ENCODE measurements around the gene SPATA9. TPM values are rescaled to one million over a fixed set of nuclear protein-coding genes. Genes with fewer than 3 reads are reported as not detected.
A peak's percentile ranks its signal among the peaks of the same experiment; 100 is the strongest.

Gene SPATA9, protein sequence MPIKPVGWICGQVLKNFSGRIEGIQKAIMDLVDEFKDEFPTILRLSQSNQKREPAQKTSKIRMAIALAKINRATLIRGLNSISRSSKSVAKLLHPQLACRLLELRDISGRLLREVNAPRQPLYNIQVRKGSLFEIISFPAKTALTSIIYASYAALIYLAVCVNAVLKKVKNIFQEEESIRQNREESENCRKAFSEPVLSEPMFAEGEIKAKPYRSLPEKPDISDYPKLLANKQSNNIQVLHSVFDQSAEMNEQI
- polyA plus RNA-seq (2013), result 0.50 and 0.51 TPM in 2 replicates

DNA sequence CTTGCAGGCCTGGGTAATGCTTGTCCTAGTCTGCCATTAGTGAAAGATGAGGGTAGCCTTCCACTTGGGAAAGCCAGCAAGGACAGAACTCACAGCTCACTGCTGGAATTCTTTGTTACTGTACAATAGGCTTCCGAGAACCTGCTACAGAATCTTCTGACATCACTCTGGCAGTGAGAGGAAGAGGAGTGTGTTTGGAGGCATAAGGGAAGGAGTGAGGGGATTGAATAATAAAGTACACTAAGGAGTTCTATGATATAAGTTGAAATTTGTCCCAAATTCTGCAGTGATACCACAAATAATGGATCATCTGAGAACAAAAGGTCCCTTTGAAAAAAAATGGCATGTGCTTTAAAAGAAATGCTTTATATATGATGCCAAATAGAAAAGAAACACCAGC, at the start of gene SPATA9:
SPATA9 (minus strand) TSS at position 101 of the 400 bp plus-strand sequence. CDS start 137 bp downstream, outside the sequence.
- no peak within 1 kb of the TSS for H3K14ac ChIP-seq (ENCODE audit: low read length)
- WGBS (ENCODE audit: extremely low coverage, insufficient coverage, insufficient read length), result no CpG with 5 or more reads among the region's 1 CpG
- no peak within 1 kb of the TSS for H3K4me3 ChIP-seq (ENCODE audit: low read depth, low read length)
- H4K91ac ChIP-seq (ENCODE audit: low read depth, low read length), result no peak within 1 kb of the TSS
- no peak within 1 kb of the TSS for H3K4ac ChIP-seq (ENCODE audit: low read depth, low read length)
- H4K12ac ChIP-seq (ENCODE audit: low read depth, low read length), result no peak within 1 kb of the TSS
- H4K8ac ChIP-seq (ENCODE audit: low read depth, low read length), result no peak within 1 kb of the TSS
- peaks cover 2 to 9% of the 10 kb centered on the region in 2 experiments for H3K4me1 ChIP-seq (ENCODE audit: control insufficient read depth in 1 of 2, insufficient read depth in 2 of 2, low read length in 2 of 2)
- no peaks in the 10 kb centered on the region for H3K27me3 ChIP-seq (ENCODE audit: insufficient read depth, low read length)
- DNase-seq, result no peak
- H3K9ac ChIP-seq (ENCODE audit: low read length), result no peak within 1 kb of the TSS
- peak within 1 kb of the TSS; percentile 30 for H2BK120ac ChIP-seq (ENCODE audit: insufficient read depth, low read length, poor library complexity)
- H3K4me2 ChIP-seq (ENCODE audit: low read length), result no peak within 1 kb of the TSS
- H2BK12ac ChIP-seq (ENCODE audit: low read length), result peak within 1 kb of the TSS; percentile 27
- H3K79me1 ChIP-seq (ENCODE audit: low read length), result peaks cover 9% of the 10 kb centered on the region
- no peak within 1 kb of the TSS for H2AK5ac ChIP-seq (ENCODE audit: low read length)
- H3K27ac ChIP-seq (ENCODE audit: low read depth, low read length), result no peak within 1 kb of the TSS
- no peaks in the 10 kb centered on the region for H3K79me2 ChIP-seq (ENCODE audit: control insufficient read depth, insufficient read depth, low read length, poor library complexity)
- H3K36me3 ChIP-seq (ENCODE audit: control insufficient read depth in 1 of 2, insufficient read depth in 2 of 2, low read length in 2 of 2), result no peaks in the 10 kb centered on the region
- no peak within 1 kb of the TSS for H2AFZ ChIP-seq (ENCODE audit: insufficient read depth, low read length, poor library complexity)
- H3K18ac ChIP-seq (ENCODE audit: low read length), result no peak within 1 kb of the TSS
- H2BK5ac ChIP-seq (ENCODE audit: low read depth, low read length, poor library complexity), result no peak within 1 kb of the TSS
- no peak within 1 kb of the TSS for H3K23ac ChIP-seq (ENCODE audit: low read length)
- no peaks in the 10 kb centered on the region for H3K9me3 ChIP-seq (ENCODE audit: insufficient read depth, low read depth, low read length)

- peak overlapping the region; percentile 6 for H4K12ac ChIP-seq (ENCODE audit: low read depth, low read length)
- peak overlapping the region; percentile 0 for H2BK12ac ChIP-seq (ENCODE audit: low read length)
- no peak overlapping the region for H3K23ac ChIP-seq (ENCODE audit: low read length)
- no peaks in the 10 kb centered on the region for H3K27me3 ChIP-seq (ENCODE audit: insufficient read depth, low read length)
- peak overlapping the region; percentile 64 for H2BK120ac ChIP-seq (ENCODE audit: insufficient read depth, low read length, poor library complexity)
- peak overlapping the region; percentile 30 for H2AFZ ChIP-seq (ENCODE audit: insufficient read depth, low read length, poor library complexity)
- H3K9me3 ChIP-seq (ENCODE audit: insufficient read depth, low read depth, low read length), result no peaks in the 10 kb centered on the region
- DNase-seq, result peak in 1 of 2 donors; percentile 28
- peak overlapping the region; percentile 94 for H3K18ac ChIP-seq (ENCODE audit: low read length)
- H3K4me3 ChIP-seq (ENCODE audit: low read depth, low read length), result peak overlapping the region; percentile 96
- H2BK5ac ChIP-seq (ENCODE audit: low read depth, low read length, poor library complexity), result peak overlapping the region; percentile 44
- H4K91ac ChIP-seq (ENCODE audit: low read depth, low read length), result peak overlapping the region; percentile 73
- peaks cover 21% of the 10 kb centered on the region for H3K79me1 ChIP-seq (ENCODE audit: low read length)
- H3K4ac ChIP-seq (ENCODE audit: low read depth, low read length), result peak overlapping the region; percentile 46
- peaks cover 3 to 7% of the 10 kb centered on the region in 2 experiments for H3K36me3 ChIP-seq (ENCODE audit: control insufficient read depth in 1 of 2, insufficient read depth in 2 of 2, low read length in 2 of 2)
- WGBS (ENCODE audit: extremely low coverage, insufficient coverage, insufficient read length), result no CpG with 5 or more reads among the region's 64 CpGs
- peak overlapping the region; percentile 88 for H3K27ac ChIP-seq (ENCODE audit: low read depth, low read length)
- peak overlapping the region; percentile 68 for H3K14ac ChIP-seq (ENCODE audit: low read length)
- H3K9ac ChIP-seq (ENCODE audit: low read length), result peak overlapping the region; percentile 97
- H3K4me2 ChIP-seq (ENCODE audit: low read length), result peak overlapping the region; percentile 76
- peak overlapping the region; percentile 4 for H2AK5ac ChIP-seq (ENCODE audit: low read length)
- peak overlapping the region; percentile 26 for H4K8ac ChIP-seq (ENCODE audit: low read depth, low read length)
- H3K79me2 ChIP-seq (ENCODE audit: control insufficient read depth, insufficient read depth, low read length, poor library complexity), result peaks cover 15% of the 10 kb centered on the region
- H3K4me1 ChIP-seq (ENCODE audit: control insufficient read depth in 1 of 2, insufficient read depth in 2 of 2, low read length in 2 of 2), result peaks cover 0 to 12% of the 10 kb centered on the region in 2 experiments
These were observed 49.1 kb upstream of the SPATA9 start for GRCh38 chr5:95731571-95732554.

- Histone ChIP-seq H3K18ac (ENCODE audit: low read length) (peak within 1 kb of the TSS; percentile 94), H3K27me3 (ENCODE audit: insufficient read depth, low read length) (no peaks in the 10 kb centered on the region), H3K14ac (ENCODE audit: low read length) (peak within 1 kb of the TSS; percentile 68), H2BK5ac (ENCODE audit: low read depth, low read length, poor library complexity) (peak within 1 kb of the TSS; percentile 44), H3K9ac (ENCODE audit: low read length) (peak within 1 kb of the TSS; percentile 97), H2BK12ac (ENCODE audit: low read length) (peak within 1 kb of the TSS; percentile 0), H3K27ac (ENCODE audit: low read depth, low read length) (peak within 1 kb of the TSS; percentile 88), H4K91ac (ENCODE audit: low read depth, low read length) (peak within 1 kb of the TSS; percentile 73), H3K4me2 (ENCODE audit: low read length) (peak within 1 kb of the TSS; percentile 76), H3K4me3 (ENCODE audit: low read depth, low read length) (peak within 1 kb of the TSS; percentile 96), H2AK5ac (ENCODE audit: low read length) (peak within 1 kb of the TSS; percentile 8), H3K79me2 (ENCODE audit: control insufficient read depth, insufficient read depth, low read length, poor library complexity) (peaks cover 15% of the 10 kb centered on the region), H3K4me1 (ENCODE audit: control insufficient read depth in 1 of 2, insufficient read depth in 2 of 2, low read length in 2 of 2) (peaks cover 3 to 13% of the 10 kb centered on the region in 2 experiments), H4K12ac (ENCODE audit: low read depth, low read length) (peak within 1 kb of the TSS; percentile 6), H2BK120ac (ENCODE audit: insufficient read depth, low read length, poor library complexity) (peak within 1 kb of the TSS; percentile 64), H3K36me3 (ENCODE audit: control insufficient read depth in 1 of 2, insufficient read depth in 2 of 2, low read length in 2 of 2) (peaks cover 3 to 7% of the 10 kb centered on the region in 2 experiments), H3K79me1 (ENCODE audit: low read length) (peaks cover 24% of the 10 kb centered on the region), H3K23ac (ENCODE audit: low read length) (no peak within 1 kb of the TSS), H4K8ac (ENCODE audit: low read depth, low read length) (peak within 1 kb of the TSS; percentile 26), H2AFZ (ENCODE audit: insufficient read depth, low read length, poor library complexity) (peak within 1 kb of the TSS; percentile 50), H3K9me3 (ENCODE audit: insufficient read depth, low read depth, low read length) (no peaks in the 10 kb centered on the region), H3K4ac (ENCODE audit: low read depth, low read length) (peak within 1 kb of the TSS; percentile 46)
- WGBS (ENCODE audit: extremely low coverage, insufficient coverage, insufficient read length), result no CpG with 5 or more reads among the region's 78 CpGs
- peak; percentile 22 to 39 for DNase-seq
These were observed 48.2 kb upstream of the SPATA9 start, which contains the start of gene RHOBTB3 for GRCh38 chr5:95730730-95731570. Gene RHOBTB3 (plus strand): TSS chr5:95731336. CDS start chr5:95731683, 347 bp downstream.

Measured in trophoblast cell (in vitro differentiated cells and primary cell).